Transverse colon (tissue), 4 donors: Measurements from ENCODE around the gene SPECC1. TPM values are rescaled to one million over a fixed set of nuclear protein-coding genes. Genes with fewer than 3 reads are reported as not detected.

ENCODE experiments used
- DNase-seq: peaks from one replicate; pipeline ENCODE4 v3.0.0-alpha.2; 2019
- H3K27ac ChIP-seq, 4 donors: fragments of 200-600 bp; sonication (generic); 2 replicates each; pipeline ENCODE4 v1.5.1; 2016 to 2018; ENCODE audit warnings: inconsistent platforms in 4 of 4
- H3K27me3 ChIP-seq: fragments of 200-600 bp; sonication (generic); 2 replicates; pipeline ENCODE4 v1.5.1; 2017; ENCODE audit warnings: inconsistent platforms
- H3K36me3 ChIP-seq, 4 donors: fragments of 200-600 bp; sonication (generic); 2 replicates each; pipeline ENCODE4 v1.5.1; 2017 to 2019; ENCODE audit warnings: inconsistent platforms in 4 of 4
- H3K4me1 ChIP-seq, 4 donors: fragments of 200-600 bp; sonication (generic); 2 replicates each; pipeline ENCODE4 v1.5.1; 2017 to 2020; ENCODE audit warnings: inconsistent platforms in 4 of 4
- H3K4me3 ChIP-seq, 4 donors: fragments of 200-600 bp; sonication (generic); 1 replicate in 1 of 4; 2 replicates in 3 of 4; pipeline versions ENCODE4 v1.5.1 to v1.6.1; 2017 to 2019; ENCODE audit warnings: inconsistent platforms in 4 of 4
- H3K9me3 ChIP-seq, 2 donors: fragments of 200-600 bp; sonication (generic); 2 replicates each; pipeline ENCODE4 v1.5.1; 2017 to 2019; ENCODE audit warnings: inconsistent platforms in 2 of 2
- EP300 ChIP-seq: sonication (generic); formaldehyde crosslinking; IDR thresholded peaks from one replicate; pipeline ENCODE4 v1.6.1; 2017; ENCODE audit warnings: antibody characterized with exemption, low read depth
- POLR2A ChIP-seq: fragments of 450-650 bp; IDR thresholded peaks from one replicate; pipeline ENCODE4 v1.6.1; 2016; ENCODE audit warnings: antibody characterized with exemption, mild to moderate bottlenecking, moderate library complexity
- POLR2AphosphoS5 ChIP-seq, 3 donors: sonication (generic); formaldehyde crosslinking; IDR thresholded peaks; one replicate each; pipeline ENCODE4 v1.6.1; 2016; ENCODE audit warnings: antibody characterized with exemption in 3 of 3
- WGBS, 2 donors: methylation state at CpG; one replicate each; pipeline ENCODE4 v1.1.5; 2018; ENCODE audit warnings: low coverage in 1 of 2; 5-methylcytosine and 5-hydroxymethylcytosine counted together
- in situ Hi-C, 4 donors: fragments of 200-750 bp; cut with MboI; loops; one replicate each; pipeline versions ENCODE4 v1.15.0 to v1.15.1; 2017; ENCODE audit warnings: low sequenced_read_pairs in 3 of 4, low pct_ligation_motif_present in 1 of 4, low pct_unique_long_range_greater_than_20kb in 1 of 4
- intact Hi-C: fragments of 100-400 bp; cut with DNase I; formaldehyde crosslinking; loops from one replicate; pipeline ENCODE4 v1.15.1; 2023; ENCODE audit warnings: low total_unique reads
- total RNA-seq, 4 donors: library from RNA; depleted of rRNA; stranded (reverse); fragments of >200 nt; gene quantifications; one replicate each; pipeline ENCODE4 v1.1.0, GENCODE V29; 2016
- TF ChIP-seq, protein P1 (sequence below), 5 experiments: fragments of 200-600 bp in 3 of 5; fragments of 450-650 bp in 2 of 5; sonication (generic) in 3 of 5; IDR thresholded peaks; 1 replicate in 2 of 5; 2 replicates in 3 of 5; pipeline ENCODE4 v1.5.1; 2016 to 2017; ENCODE audit warnings: antibody characterized with exemption in 5 of 5, inconsistent platforms in 3 of 5, mild to moderate bottlenecking in 2 of 5, moderate library complexity in 1 of 5

The SPECC1 gene
- total RNA-seq, 4 donors from 2014 or later, result 117 to 141 (median 125) TPM

- Histone ChIP-seq H3K27ac (peak overlapping the region in 2 of 4 donors; percentile 1 to 36), H3K36me3 (no peaks in the 10 kb centered on the region), H3K27me3 (no peaks in the 10 kb centered on the region), H3K9me3 (no peaks in the 10 kb centered on the region), H3K4me3 (no peak overlapping the region), H3K4me1 (peaks cover 6 to 48% (median 24%) of the 10 kb centered on the region in 4 donors)
- DNase-seq, result no peak
- 71 to 82% methylated on average over 5 of the region's 5 CpGs for WGBS, 2 donors
- TF ChIP-seq POLR2AphosphoS5 (IDR thresholded peaks at IDR 0.05) (no peak), POLR2A (no peak), EP300 (no peak)
- TF ChIP-seq, protein P1, sequence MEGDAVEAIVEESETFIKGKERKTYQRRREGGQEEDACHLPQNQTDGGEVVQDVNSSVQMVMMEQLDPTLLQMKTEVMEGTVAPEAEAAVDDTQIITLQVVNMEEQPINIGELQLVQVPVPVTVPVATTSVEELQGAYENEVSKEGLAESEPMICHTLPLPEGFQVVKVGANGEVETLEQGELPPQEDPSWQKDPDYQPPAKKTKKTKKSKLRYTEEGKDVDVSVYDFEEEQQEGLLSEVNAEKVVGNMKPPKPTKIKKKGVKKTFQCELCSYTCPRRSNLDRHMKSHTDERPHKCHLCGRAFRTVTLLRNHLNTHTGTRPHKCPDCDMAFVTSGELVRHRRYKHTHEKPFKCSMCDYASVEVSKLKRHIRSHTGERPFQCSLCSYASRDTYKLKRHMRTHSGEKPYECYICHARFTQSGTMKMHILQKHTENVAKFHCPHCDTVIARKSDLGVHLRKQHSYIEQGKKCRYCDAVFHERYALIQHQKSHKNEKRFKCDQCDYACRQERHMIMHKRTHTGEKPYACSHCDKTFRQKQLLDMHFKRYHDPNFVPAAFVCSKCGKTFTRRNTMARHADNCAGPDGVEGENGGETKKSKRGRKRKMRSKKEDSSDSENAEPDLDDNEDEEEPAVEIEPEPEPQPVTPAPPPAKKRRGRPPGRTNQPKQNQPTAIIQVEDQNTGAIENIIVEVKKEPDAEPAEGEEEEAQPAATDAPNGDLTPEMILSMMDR (IDR thresholded peaks at IDR 0.05), result no peak
- intact Hi-C loops, result no loop called here
- in situ Hi-C loops, result no loop called here
Observed at GRCh38 chr17:20205609-20206008, 196.4 kb downstream of the SPECC1 start.

- intact Hi-C loops (no loop called here), in situ Hi-C loops (no loop called here)
- WGBS, 2 donors, result 67% methylated on average over 3 of the region's 3 CpGs
- Histone ChIP-seq H3K4me1 (peaks cover 6 to 46% (median 23%) of the 10 kb centered on the region in 4 donors), H3K4me3 (no peak overlapping the region), H3K27ac (peak overlapping the region in 2 of 4 donors; percentile 1 to 36), H3K36me3 (no peaks in the 10 kb centered on the region), H3K27me3 (no peaks in the 10 kb centered on the region), H3K9me3 (no peaks in the 10 kb centered on the region)
- DNase-seq, result no peak
- TF ChIP-seq POLR2A (no peak), EP300 (no peak), POLR2AphosphoS5 (IDR thresholded peaks at IDR 0.05) (no peak)
- TF ChIP-seq, protein P1 (IDR thresholded peaks at IDR 0.05), result no peak
Observed at GRCh38 chr17:20206068-20206467, 196.9 kb downstream of the SPECC1 start.

DNA sequence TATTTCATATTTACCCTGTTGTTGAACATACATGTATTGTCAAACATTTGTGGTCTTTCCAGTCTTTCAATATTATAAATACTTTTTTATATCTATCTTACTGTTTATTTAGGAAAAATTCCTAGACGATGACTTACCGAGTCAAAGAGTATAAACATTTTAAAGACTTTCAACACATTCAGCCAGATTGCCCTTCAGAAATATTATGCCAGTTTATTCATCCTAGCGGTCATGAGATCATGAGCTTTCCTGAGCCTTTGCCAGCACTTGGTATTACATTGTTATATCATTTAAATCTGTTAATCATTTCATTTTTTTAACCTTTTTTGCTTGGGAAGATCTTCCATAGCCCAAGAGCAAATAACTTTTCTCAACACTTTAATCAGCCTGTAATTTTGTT, 197.4 kb downstream of the SPECC1 start:
- H3K9me3 ChIP-seq, result no peaks in the 10 kb centered on the region
- H3K4me3 ChIP-seq, result no peak overlapping the region
- intact Hi-C loops (no loop called here), in situ Hi-C loops (no loop called here)
- no peaks in the 10 kb centered on the region for H3K27me3 ChIP-seq
- WGBS, 2 donors, result 26 to 32% methylated on average over 3 of the region's 3 CpGs
- no peak for DNase-seq
- TF ChIP-seq, protein P1 (IDR thresholded peaks at IDR 0.05), result no peak
- TF ChIP-seq POLR2AphosphoS5 (IDR thresholded peaks at IDR 0.05) (no peak), EP300 (no peak), POLR2A (no peak)
- H3K36me3 ChIP-seq, result no peaks in the 10 kb centered on the region
- peaks cover 6 to 40% (median 19%) of the 10 kb centered on the region in 4 donors for H3K4me1 ChIP-seq
- peak overlapping the region in 1 of 4 donors; percentile 36 for H3K27ac ChIP-seq

- intact Hi-C loops, result no loop called here
- Histone ChIP-seq H3K4me3 (no peak overlapping the region), H3K36me3 (no peaks in the 10 kb centered on the region), H3K4me1 (peaks cover 6 to 32% (median 18%) of the 10 kb centered on the region in 4 donors), H3K27me3 (no peaks in the 10 kb centered on the region), H3K9me3 (no peaks in the 10 kb centered on the region), H3K27ac (peak overlapping the region in 1 of 4 donors; percentile 2)
- DNase-seq, result no peak
- in situ Hi-C loops, result no loop called here
- TF ChIP-seq EP300 (no peak), POLR2AphosphoS5 (IDR thresholded peaks at IDR 0.05) (no peak), POLR2A (no peak)
- TF ChIP-seq, protein P1 (IDR thresholded peaks at IDR 0.05), result no peak
- 88 to 89% methylated on average over 2 of the region's 2 CpGs for WGBS, 2 donors
Observed at GRCh38 chr17:20207262-20207985, 198.3 kb downstream of the SPECC1 start.
